Brain microvascular endothelial cell (primary cell): ENCODE results near the gene MRPS5.

Experiments used
- DNase-seq: peaks from one replicate; pipeline ENCODE4 v3.0.0-alpha.2; 2020
- H3K27ac ChIP-seq: fragments of 250-450 bp; sonication (Bioruptor Pico); 2 replicates; pipeline ENCODE4 v1.5.1; 2020; ENCODE audit warnings: mild to moderate bottlenecking, moderate library complexity
- H3K27me3 ChIP-seq: fragments of 250-450 bp; sonication (Bioruptor Pico); replicated peaks from 2 replicates; pipeline ENCODE4 v1.5.1; 2020; ENCODE audit warnings: mild to moderate bottlenecking
- H3K36me3 ChIP-seq: fragments of 250-450 bp; sonication (Bioruptor Pico); replicated peaks from 2 replicates; pipeline ENCODE4 v1.5.1; 2020; ENCODE audit warnings: mild to moderate bottlenecking
- H3K4me3 ChIP-seq: 2 replicates; pipeline ENCODE4 v1.5.1; 2011; ENCODE audit warnings: low read depth, mild to moderate bottlenecking, control low read depth, low read length, moderate library complexity
- in situ Hi-C: cut with HindIII; loops from 2 replicates; pipeline ENCODE4 v1.10.0; 2017; ENCODE audit warnings: low sequenced_read_pairs, low pct_ligation_motif_present
- TF ChIP-seq, protein P1 (sequence below): IDR thresholded peaks from 2 replicates; pipeline ENCODE4 v1.5.1; 2011; ENCODE audit warnings: low read depth, mild to moderate bottlenecking, moderate library complexity, low read length, control low read depth, inconsistent platforms; ENCODE audit errors: missing control alignments

The MRPS5 gene

DNA sequence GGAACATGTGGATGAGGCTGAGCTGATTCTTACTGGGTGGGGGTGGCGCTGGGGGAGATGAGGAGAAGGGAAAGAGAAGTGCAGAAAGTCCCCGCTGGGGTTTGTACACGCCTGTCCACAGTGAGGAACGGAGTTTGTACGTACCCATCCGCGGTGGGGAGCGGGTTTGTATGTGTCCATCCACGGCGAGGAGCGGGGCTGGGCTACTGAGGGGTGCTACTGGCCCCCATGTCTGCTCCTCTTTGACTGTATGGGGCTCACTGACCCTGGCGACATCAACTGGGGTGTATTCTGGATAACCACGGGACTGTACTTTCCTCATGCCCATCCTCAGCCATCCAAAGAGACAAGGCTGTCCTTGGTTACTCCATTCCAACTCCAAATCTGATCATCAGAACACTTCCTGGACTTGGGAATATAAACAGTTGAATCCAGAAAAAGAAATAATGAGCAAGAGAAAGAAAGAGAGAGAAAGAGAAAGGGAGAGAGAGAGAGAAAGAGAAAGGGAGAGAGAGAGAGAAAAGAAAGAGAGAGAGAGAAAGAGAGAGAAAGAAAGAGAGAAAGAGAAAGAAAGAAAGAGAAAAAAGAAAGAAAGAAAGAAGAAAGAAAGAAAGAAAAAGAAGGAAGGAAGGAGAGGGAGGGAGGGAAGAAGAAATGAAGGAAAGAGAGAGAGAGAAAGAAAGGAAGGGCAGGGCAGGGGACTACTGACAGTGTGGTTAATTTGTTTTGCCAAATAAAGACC, 75.1 kb downstream of the MRPS5 start:
- in situ Hi-C loops = no loop called here
- Histone ChIP-seq H3K36me3 (no peaks in the 10 kb centered on the region), H3K27me3 (peaks cover 2% of the 10 kb centered on the region), H3K4me3 (no peak overlapping the region), H3K27ac (no peak overlapping the region)
- DNase-seq = no peak
- TF ChIP-seq, protein P1, sequence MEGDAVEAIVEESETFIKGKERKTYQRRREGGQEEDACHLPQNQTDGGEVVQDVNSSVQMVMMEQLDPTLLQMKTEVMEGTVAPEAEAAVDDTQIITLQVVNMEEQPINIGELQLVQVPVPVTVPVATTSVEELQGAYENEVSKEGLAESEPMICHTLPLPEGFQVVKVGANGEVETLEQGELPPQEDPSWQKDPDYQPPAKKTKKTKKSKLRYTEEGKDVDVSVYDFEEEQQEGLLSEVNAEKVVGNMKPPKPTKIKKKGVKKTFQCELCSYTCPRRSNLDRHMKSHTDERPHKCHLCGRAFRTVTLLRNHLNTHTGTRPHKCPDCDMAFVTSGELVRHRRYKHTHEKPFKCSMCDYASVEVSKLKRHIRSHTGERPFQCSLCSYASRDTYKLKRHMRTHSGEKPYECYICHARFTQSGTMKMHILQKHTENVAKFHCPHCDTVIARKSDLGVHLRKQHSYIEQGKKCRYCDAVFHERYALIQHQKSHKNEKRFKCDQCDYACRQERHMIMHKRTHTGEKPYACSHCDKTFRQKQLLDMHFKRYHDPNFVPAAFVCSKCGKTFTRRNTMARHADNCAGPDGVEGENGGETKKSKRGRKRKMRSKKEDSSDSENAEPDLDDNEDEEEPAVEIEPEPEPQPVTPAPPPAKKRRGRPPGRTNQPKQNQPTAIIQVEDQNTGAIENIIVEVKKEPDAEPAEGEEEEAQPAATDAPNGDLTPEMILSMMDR = no peak

DNA sequence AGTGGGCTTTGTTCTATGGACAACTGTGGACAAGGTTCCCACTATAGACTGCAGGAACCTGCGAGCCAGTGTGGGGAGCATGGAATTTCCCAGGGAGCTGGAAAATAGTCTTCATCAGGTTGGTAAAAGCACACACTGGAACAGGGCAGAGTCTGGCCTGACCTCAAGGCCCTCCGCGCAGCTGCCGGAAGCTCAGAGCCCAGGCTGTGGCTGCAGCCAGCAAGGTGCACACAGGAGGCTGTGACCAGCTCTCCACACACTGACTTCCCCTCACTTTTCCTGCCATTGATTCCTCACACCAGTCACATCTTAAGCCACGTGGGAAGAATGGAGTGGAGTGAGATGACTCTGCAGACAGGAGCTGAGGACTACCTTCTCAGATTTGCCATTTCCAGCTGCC, 77.0 kb downstream of the MRPS5 start:
- no peak for DNase-seq
- Histone ChIP-seq H3K27me3 (peaks cover 2% of the 10 kb centered on the region), H3K4me3 (no peak overlapping the region), H3K27ac (no peak overlapping the region), H3K36me3 (no peaks in the 10 kb centered on the region)
- TF ChIP-seq, protein P1 = no peak
- in situ Hi-C loops = no loop called here

DNA sequence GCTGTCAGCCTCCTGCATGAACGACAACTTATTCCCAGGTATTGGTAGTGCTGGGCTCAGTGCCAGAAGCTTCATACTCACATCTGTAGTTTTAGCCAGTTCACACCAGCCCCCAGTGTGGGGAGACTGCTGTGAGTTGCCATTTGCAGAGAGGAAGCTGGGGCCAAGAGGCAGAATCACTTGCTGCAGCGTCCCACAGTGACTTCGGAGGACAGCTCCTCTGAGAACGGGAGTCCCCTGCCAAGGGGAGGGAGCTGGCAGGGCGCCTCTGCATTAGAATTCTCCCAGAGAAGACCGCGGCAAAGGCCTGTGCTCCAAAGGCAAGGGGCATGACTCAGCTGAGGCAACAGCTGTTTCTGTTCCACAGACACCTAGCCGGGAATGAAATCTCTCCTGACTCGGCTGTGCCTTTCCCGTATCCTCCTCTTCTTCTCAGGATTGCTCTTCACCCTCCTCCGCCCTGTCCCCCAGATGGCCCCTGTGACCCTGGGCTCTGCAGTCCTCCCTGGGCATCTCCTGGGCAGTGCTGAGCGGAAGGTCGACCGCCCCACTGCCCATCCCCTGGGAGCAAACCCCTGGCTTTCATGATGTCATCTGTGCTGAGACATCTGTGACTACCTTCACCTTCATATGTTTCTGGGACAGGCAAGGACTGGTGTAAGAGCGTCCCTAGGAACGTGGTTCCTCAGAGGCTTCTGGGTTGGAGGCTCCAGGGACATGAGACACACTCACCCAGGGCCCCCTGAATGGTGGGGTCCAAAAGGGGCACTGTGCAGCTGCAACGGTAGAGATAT, 78.1 kb downstream of the MRPS5 start:
- TF ChIP-seq, protein P1 = no peak
- Histone ChIP-seq H3K27ac (no peak overlapping the region), H3K36me3 (no peaks in the 10 kb centered on the region), H3K27me3 (peaks cover 2% of the 10 kb centered on the region), H3K4me3 (no peak overlapping the region)
- peak; percentile 22 for DNase-seq
- in situ Hi-C loops = no loop called here

DNA sequence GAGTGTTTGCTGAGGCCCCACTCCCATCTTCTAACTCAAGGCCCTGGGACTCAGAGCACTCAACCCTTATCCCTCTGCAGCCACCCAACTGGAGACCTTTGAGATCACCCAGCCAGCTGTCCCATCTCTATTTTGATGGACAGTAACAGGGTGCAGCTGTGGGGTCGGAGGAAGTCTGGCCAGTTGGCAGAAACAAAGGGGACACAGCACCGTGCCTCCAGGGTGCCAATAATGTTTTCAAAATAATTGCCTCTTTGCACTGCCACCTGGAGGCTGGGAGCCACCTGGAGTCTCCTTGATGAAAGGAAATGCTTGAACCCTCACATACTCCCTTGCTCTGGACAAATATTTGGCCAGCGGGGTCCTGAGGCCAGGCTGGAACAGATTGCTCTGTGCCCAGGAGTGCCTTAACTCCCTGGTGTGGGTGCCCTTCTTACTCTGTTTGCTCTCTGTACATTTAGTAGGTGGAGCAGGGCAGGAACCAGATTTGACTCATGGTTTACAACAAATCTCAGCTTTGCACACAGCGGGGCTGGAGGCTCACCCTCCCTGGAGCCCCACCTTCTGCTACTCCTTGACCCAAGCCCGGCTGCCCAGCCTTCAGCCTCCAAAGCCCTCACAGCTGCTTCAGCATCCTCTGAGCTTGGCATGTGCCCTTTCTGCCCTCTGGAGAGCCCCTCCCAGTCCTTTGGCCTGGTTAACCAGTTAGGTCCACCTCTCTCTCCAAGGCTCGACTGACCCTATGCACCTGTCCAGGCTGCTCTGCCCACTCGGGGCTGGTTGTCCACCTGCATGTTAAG, 78.9 kb downstream of the MRPS5 start:
- H3K36me3 ChIP-seq = no peaks in the 10 kb centered on the region
- no peak overlapping the region for H3K27ac ChIP-seq
- in situ Hi-C loops = no loop called here
- H3K27me3 ChIP-seq = peaks cover 2% of the 10 kb centered on the region
- H3K4me3 ChIP-seq = no peak overlapping the region
- no peak for DNase-seq
- TF ChIP-seq, protein P1 = no peak

DNA sequence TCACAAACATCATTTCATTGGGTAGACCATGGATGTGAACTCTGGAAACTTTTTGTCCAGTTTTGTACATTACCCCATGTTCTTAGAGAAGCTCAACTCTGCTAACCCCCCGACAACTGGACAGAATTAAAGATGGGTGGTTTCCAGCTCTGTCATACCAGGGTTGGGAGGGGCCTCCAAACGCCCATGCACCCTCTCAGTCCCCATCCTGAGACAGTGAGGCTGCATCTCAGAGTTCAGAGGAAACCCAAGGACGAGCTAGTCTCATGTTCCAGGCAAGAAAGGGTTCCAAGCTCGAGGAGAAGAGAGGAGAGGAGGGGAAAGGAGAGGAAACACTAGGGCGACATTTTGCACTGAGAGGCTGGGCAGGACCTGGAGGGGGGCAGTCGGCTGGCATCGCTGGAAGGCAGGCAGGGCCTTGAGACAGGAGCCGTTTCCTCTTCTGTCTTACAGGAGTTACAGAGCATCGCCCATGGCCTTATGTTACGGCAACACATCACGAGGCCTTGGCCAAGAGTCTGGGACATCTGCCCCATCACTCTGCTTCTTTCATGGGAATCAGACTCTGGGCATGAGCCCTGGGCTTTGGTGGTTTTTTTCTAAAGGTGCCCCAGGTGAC, 79.7 kb downstream of the MRPS5 start:
- in situ Hi-C loops = no loop called here
- H3K4me3 ChIP-seq = no peak overlapping the region
- DNase-seq = no peak
- no peaks in the 10 kb centered on the region for H3K36me3 ChIP-seq
- TF ChIP-seq, protein P1 = no peak
- no peak overlapping the region for H3K27ac ChIP-seq
- H3K27me3 ChIP-seq = peaks cover 2% of the 10 kb centered on the region
